Transverse colon (tissue), 4 donors: ENCODE measurements around the gene FRAS1. TPM values are rescaled to one million over a fixed set of nuclear protein-coding genes. Genes with fewer than 3 reads are reported as not detected.

Source experiments
- DNase-seq: peaks from one replicate; pipeline ENCODE4 v3.0.0-alpha.2; 2019
- H3K27ac ChIP-seq, 4 donors: fragments of 200-600 bp; sonication (generic); 2 replicates each; pipeline ENCODE4 v1.5.1; 2016 to 2018; ENCODE audit warnings: inconsistent platforms in 4 of 4
- H3K27me3 ChIP-seq: fragments of 200-600 bp; sonication (generic); 2 replicates; pipeline ENCODE4 v1.5.1; 2017; ENCODE audit warnings: inconsistent platforms
- H3K36me3 ChIP-seq, 4 donors: fragments of 200-600 bp; sonication (generic); 2 replicates each; pipeline ENCODE4 v1.5.1; 2017 to 2019; ENCODE audit warnings: inconsistent platforms in 4 of 4
- H3K4me1 ChIP-seq, 4 donors: fragments of 200-600 bp; sonication (generic); 2 replicates each; pipeline ENCODE4 v1.5.1; 2017 to 2020; ENCODE audit warnings: inconsistent platforms in 4 of 4
- H3K4me3 ChIP-seq, 4 donors: fragments of 200-600 bp; sonication (generic); 1 replicate in 1 of 4; 2 replicates in 3 of 4; pipeline versions ENCODE4 v1.5.1 to v1.6.1; 2017 to 2019; ENCODE audit warnings: inconsistent platforms in 4 of 4
- H3K9me3 ChIP-seq, 2 donors: fragments of 200-600 bp; sonication (generic); 2 replicates each; pipeline ENCODE4 v1.5.1; 2017 to 2019; ENCODE audit warnings: inconsistent platforms in 2 of 2
- CTCF ChIP-seq, 5 experiments: fragments of 200-600 bp in 3 of 5; fragments of 450-650 bp in 2 of 5; sonication (generic) in 3 of 5; IDR thresholded peaks; 1 replicate in 2 of 5; 2 replicates in 3 of 5; pipeline ENCODE4 v1.5.1; 2016 to 2017; ENCODE audit warnings: antibody characterized with exemption in 5 of 5, inconsistent platforms in 3 of 5, mild to moderate bottlenecking in 2 of 5, moderate library complexity in 1 of 5
- EP300 ChIP-seq: sonication (generic); formaldehyde crosslinking; IDR thresholded peaks from one replicate; pipeline ENCODE4 v1.6.1; 2017; ENCODE audit warnings: antibody characterized with exemption, low read depth
- POLR2A ChIP-seq: fragments of 450-650 bp; IDR thresholded peaks from one replicate; pipeline ENCODE4 v1.6.1; 2016; ENCODE audit warnings: antibody characterized with exemption, mild to moderate bottlenecking, moderate library complexity
- POLR2AphosphoS5 ChIP-seq, 3 donors: sonication (generic); formaldehyde crosslinking; IDR thresholded peaks; one replicate each; pipeline ENCODE4 v1.6.1; 2016; ENCODE audit warnings: antibody characterized with exemption in 3 of 3
- WGBS, 2 donors: methylation state at CpG; one replicate each; pipeline ENCODE4 v1.1.5; 2018; ENCODE audit warnings: low coverage in 1 of 2; 5-methylcytosine and 5-hydroxymethylcytosine counted together
- in situ Hi-C, 4 donors: fragments of 200-750 bp; cut with MboI; loops; one replicate each; pipeline versions ENCODE4 v1.15.0 to v1.15.1; 2017; ENCODE audit warnings: low sequenced_read_pairs in 3 of 4, low pct_ligation_motif_present in 1 of 4, low pct_unique_long_range_greater_than_20kb in 1 of 4
- intact Hi-C: fragments of 100-400 bp; cut with DNase I; formaldehyde crosslinking; loops from one replicate; pipeline ENCODE4 v1.15.1; 2023; ENCODE audit warnings: low total_unique reads
- total RNA-seq, 4 donors: library from RNA; depleted of rRNA; stranded (reverse); fragments of >200 nt; gene quantifications; one replicate each; pipeline ENCODE4 v1.1.0, GENCODE V29; 2016

The FRAS1 gene
- total RNA-seq, 4 donors from 2014 or later: 1.8 to 9.7 (median 3.1) TPM

- H3K36me3 ChIP-seq: no peaks in the 10 kb centered on the region
- intact Hi-C loops (no loop called here), in situ Hi-C loops (no loop called here)
- no peak overlapping the region for H3K4me3 ChIP-seq
- no peak overlapping the region for H3K27ac ChIP-seq
- no peaks in the 10 kb centered on the region for H3K9me3 ChIP-seq
- no peak for TF ChIP-seq CTCF (IDR thresholded peaks at IDR 0.05)
- no peak for TF ChIP-seq EP300
- TF ChIP-seq POLR2A: no peak
- 77% methylated on average over 5 of the region's 5 CpGs; no CpG with 5 or more reads in 1 of the 2 donors for WGBS, 2 donors
- H3K4me1 ChIP-seq: peaks cover 0 to 3% (median 0%) of the 10 kb centered on the region in 4 donors
- H3K27me3 ChIP-seq: no peaks in the 10 kb centered on the region
- no peak for DNase-seq
Observed at GRCh38 chr4:78372355-78372988, 315.3 kb downstream of the FRAS1 start.

DNA sequence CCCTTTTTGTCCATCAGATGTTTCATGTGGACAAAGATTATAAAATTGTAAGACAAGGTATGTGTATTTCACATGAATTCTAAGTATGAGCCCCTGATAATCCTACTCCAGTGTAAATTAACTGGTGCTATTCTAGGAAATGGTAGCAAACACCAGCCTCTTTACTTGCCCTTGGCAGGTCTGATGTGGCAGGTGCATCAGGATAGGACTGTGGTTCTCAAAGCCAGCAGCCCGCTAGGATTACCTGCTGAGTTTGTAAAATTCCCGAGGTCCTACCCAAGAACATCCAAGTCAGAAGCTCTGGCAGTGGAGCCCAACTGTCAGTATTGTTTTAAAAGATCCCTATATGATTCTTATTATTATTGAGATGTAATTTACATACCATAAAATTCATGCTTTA is 320.4 kb downstream of the FRAS1 start:
- intact Hi-C loops (no loop called here), in situ Hi-C loops (no loop called here)
- Histone ChIP-seq H3K27ac (no peak overlapping the region), H3K4me3 (no peak overlapping the region), H3K36me3 (no peaks in the 10 kb centered on the region), H3K9me3 (no peaks in the 10 kb centered on the region), H3K27me3 (no peaks in the 10 kb centered on the region), H3K4me1 (peaks cover 0 to 5% (median 2%) of the 10 kb centered on the region in 4 donors)
- TF ChIP-seq EP300: no peak
- no peak for TF ChIP-seq POLR2A
- no peak for TF ChIP-seq CTCF (IDR thresholded peaks at IDR 0.05)
- TF ChIP-seq POLR2AphosphoS5 (IDR thresholded peaks at IDR 0.05): no peak
- DNase-seq: no peak
- 85% methylated on average over 2 of the region's 2 CpGs; no CpG with 5 or more reads in 1 of the 2 donors for WGBS, 2 donors

DNA sequence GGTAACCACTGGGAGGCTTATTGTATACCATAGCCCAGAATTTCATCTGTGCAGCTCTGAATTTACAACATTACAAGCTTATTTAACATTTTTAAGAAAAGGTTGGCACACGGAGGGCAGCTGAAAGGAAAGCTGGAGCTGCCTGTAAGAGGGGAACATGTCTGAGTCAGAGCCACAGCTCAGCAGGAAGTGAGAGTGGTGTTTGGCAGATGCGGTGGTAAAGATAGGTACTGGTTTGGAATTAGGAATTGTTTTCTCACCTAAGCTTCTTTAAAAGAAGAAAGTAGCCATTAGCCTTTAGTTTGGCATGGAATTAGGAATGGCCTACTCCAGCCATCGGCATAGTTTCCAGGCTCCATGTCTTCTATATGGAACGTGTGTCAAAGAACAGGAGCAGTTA is 321.9 kb downstream of the FRAS1 start:
- 78 to 81% methylated on average over 4 of the region's 4 CpGs for WGBS, 2 donors
- DNase-seq: no peak
- intact Hi-C loops (no loop called here), in situ Hi-C loops (no loop called here)
- Histone ChIP-seq H3K4me3 (no peak overlapping the region), H3K9me3 (no peaks in the 10 kb centered on the region), H3K27me3 (no peaks in the 10 kb centered on the region), H3K36me3 (no peaks in the 10 kb centered on the region), H3K4me1 (peaks cover 0 to 5% (median 2%) of the 10 kb centered on the region in 4 donors), H3K27ac (no peak overlapping the region)
- TF ChIP-seq CTCF (IDR thresholded peaks at IDR 0.05): no peak
- no peak for TF ChIP-seq EP300
- no peak for TF ChIP-seq POLR2A
- TF ChIP-seq POLR2AphosphoS5 (IDR thresholded peaks at IDR 0.05): no peak

- peak; percentile 14 for DNase-seq
- intact Hi-C loops (no loop called here), in situ Hi-C loops (no loop called here)
- H3K4me1 ChIP-seq: peaks cover 0 to 5% (median 2%) of the 10 kb centered on the region in 4 donors
- H3K27ac ChIP-seq: no peak overlapping the region
- no peak overlapping the region for H3K4me3 ChIP-seq
- TF ChIP-seq POLR2AphosphoS5 (IDR thresholded peaks at IDR 0.05) (no peak), POLR2A (no peak), CTCF (IDR thresholded peaks at IDR 0.05) (no peak), EP300 (no peak)
- H3K27me3 ChIP-seq: no peaks in the 10 kb centered on the region
- WGBS, 2 donors: 27 to 44% methylated on average over 4 of the region's 4 CpGs
- no peaks in the 10 kb centered on the region for H3K36me3 ChIP-seq
- H3K9me3 ChIP-seq: no peaks in the 10 kb centered on the region
Observed at GRCh38 chr4:78379991-78380729, 323.0 kb downstream of the FRAS1 start.
